ENCODE measurements around the gene NTSR2.

The NTSR2 gene

DNA sequence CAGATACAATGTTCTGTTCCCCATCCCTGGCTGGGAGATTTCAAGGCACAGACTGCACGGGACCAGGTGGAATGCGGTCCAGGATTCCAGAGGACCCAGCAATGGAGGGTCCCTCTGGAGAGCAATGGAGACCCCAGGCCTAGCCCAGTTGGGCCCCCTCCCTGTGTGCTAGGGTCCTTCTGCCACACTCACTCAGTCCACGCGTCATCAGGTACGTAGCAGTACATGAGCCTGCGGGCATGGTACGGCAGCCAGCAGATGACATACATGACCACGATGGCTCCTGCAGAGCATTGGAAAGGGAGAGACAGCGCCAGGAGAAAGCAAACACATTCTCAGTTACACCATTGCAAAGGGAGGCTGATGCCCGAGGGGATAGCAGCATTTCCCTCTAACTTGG, 10.1 kb downstream of the NTSR2 start:
- TF ChIP-seq, protein P1, sequence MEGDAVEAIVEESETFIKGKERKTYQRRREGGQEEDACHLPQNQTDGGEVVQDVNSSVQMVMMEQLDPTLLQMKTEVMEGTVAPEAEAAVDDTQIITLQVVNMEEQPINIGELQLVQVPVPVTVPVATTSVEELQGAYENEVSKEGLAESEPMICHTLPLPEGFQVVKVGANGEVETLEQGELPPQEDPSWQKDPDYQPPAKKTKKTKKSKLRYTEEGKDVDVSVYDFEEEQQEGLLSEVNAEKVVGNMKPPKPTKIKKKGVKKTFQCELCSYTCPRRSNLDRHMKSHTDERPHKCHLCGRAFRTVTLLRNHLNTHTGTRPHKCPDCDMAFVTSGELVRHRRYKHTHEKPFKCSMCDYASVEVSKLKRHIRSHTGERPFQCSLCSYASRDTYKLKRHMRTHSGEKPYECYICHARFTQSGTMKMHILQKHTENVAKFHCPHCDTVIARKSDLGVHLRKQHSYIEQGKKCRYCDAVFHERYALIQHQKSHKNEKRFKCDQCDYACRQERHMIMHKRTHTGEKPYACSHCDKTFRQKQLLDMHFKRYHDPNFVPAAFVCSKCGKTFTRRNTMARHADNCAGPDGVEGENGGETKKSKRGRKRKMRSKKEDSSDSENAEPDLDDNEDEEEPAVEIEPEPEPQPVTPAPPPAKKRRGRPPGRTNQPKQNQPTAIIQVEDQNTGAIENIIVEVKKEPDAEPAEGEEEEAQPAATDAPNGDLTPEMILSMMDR (IDR thresholded peaks at IDR 0.05; ENCODE audit: low read depth, low read length), result no peak
- DNase-seq (ENCODE audit: low read depth, low spot score), result no peak
- H3K4me3 ChIP-seq (ENCODE audit: low read depth, low read length), result no peak overlapping the region
- in situ Hi-C loops (cut with HindIII; ENCODE audit: low sequenced_read_pairs), result no loop called here

DNA sequence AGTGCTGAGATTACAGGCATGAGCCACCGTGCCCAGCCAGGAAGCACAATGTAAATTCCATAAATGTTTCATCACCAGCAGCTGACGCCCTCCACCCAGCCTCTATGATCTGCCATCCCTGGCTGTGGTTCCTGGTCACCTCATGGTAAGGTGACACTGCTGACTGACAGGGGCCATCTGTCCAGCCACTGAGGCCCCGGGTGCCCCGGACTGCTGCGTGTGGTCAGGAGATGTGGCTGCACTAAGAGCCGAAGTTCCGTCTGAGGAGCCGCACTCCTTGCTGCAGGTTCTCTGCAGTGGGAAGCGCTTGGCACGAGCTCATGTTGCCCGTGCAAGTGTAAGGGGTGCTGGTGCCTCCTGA, 10.9 kb downstream of the NTSR2 start:
- TF ChIP-seq, protein P1 (IDR thresholded peaks at IDR 0.05; ENCODE audit: low read depth, low read length), result no peak
- DNase-seq (ENCODE audit: low read depth, low spot score), result no peak
- in situ Hi-C loops (cut with HindIII; ENCODE audit: low sequenced_read_pairs), result no loop called here
- no peak overlapping the region for H3K4me3 ChIP-seq (ENCODE audit: low read depth, low read length)

DNA sequence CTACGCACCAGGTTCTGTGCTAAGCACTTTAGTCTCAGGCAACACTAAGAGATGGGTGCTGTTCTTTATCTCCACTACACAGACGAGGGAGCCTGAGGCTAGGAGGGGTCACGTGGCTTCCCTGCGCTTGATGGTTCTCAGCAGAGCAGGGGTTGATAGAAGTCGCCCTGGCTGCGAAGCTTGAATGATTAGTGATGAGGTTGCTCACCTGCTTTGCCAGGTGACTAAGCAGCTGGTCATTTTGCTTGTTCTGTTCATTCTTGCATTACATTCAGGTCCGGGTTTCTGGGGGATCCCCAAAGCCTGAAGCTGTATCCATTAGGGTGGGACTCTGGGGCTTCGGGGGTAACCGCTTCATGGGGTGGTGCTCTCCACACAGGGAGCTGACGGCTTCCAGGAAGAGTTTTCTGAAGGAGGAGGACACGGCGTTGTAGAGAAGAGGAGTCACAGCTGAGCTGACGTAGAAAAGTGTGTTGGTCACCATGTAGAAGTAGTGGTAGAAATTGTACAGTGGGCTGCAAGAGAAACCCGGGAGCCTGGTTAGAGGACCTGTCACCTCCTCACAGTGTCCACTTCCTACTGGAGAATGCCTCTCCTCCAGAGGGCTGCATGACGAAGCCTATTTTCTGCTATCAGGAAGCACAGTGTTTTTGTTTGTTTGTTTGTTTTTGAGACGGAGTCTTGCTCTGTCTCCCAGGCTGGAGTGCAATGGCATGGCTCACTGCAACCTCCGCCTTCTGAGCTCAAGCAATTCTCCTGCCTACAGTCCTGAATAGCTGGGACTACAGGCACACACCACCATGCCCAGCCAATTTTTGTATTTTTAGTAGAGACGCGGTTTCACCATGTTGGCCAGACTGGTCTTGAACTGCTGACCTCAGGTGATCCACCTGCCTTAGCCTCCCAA, 11.5 kb downstream of the NTSR2 start:
- TF ChIP-seq, protein P1 (IDR thresholded peaks at IDR 0.05; ENCODE audit: low read depth, low read length), result no peak
- in situ Hi-C loops (cut with HindIII; ENCODE audit: low sequenced_read_pairs), result no loop called here
- no peak for DNase-seq (ENCODE audit: low read depth, low spot score)
- H3K4me3 ChIP-seq (ENCODE audit: low read depth, low read length), result no peak overlapping the region

- no peak overlapping the region for H3K4me3 ChIP-seq (ENCODE audit: low read depth, low read length)
- no peak for DNase-seq (ENCODE audit: low read depth, low spot score)
- in situ Hi-C loops (cut with HindIII; ENCODE audit: low sequenced_read_pairs), result no loop called here
- TF ChIP-seq, protein P1 (IDR thresholded peaks at IDR 0.05; ENCODE audit: low read depth, low read length), result no peak
These were observed 12.3 kb downstream of the NTSR2 start for GRCh38 chr2:11657646-11658045.

DNA sequence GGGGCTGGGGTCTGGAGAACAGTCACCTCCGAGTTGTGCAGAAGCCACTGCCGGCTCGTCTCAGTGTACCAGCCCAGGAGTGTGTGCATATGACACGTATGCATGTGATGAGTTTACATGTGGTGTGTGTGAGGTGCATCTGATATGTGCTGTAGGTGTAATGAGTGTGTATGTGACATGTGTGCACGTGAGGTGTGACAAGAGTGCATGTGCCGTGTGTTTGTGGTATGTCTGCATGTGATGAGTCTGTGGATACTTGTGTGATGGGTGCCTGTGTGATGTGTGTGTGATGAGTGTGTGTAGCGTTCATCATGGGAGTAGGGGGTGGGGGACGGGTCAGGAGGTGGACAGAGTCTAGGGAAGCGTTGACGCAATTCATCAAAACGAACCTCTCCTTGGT, 12.8 kb downstream of the NTSR2 start:
- no peak overlapping the region for H3K4me3 ChIP-seq (ENCODE audit: low read depth, low read length)
- TF ChIP-seq, protein P1 (IDR thresholded peaks at IDR 0.05; ENCODE audit: low read depth, low read length), result no peak
- in situ Hi-C loops (cut with HindIII; ENCODE audit: low sequenced_read_pairs), result no loop called here
- DNase-seq (ENCODE audit: low read depth, low spot score), result no peak

DNA sequence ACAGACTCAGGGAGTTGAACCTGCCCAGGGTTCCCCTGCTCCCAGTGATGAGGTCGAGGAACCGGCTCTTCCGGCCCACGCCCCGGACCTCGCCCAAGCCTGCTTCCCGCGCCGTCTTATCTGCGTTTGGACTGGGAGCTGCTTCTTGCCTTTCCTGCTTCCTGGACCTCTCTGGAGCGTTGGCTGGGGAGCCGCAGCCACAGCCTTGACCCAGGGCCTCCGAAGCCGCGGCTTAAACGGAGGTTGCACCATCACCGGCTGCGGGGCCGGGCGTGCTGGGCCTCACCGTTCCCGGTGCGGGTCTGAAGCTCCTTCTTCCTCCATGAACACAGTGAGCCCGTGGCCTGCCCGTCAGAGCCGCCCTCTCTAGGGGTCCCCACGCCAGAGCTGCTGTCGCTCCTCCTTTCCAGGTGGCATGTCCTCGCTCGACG, 13.3 kb downstream of the NTSR2 start:
- DNase-seq (ENCODE audit: low read depth, low spot score), result no peak
- TF ChIP-seq, protein P1 (IDR thresholded peaks at IDR 0.05; ENCODE audit: low read depth, low read length), result no peak
- in situ Hi-C loops (cut with HindIII; ENCODE audit: low sequenced_read_pairs), result no loop called here
- H3K4me3 ChIP-seq (ENCODE audit: low read depth, low read length), result no peak overlapping the region
